GM19035 (cell line): ENCODE data around the gene HMGB4.

ENCODE experiments used
- ATAC-seq: cut with Tn5 transposase; IDR thresholded peaks from one replicate; pipeline ENCODE4 v1.9.1; 2021; ENCODE audit not compliant: unreplicated experiment

HMGB4 gene

GRCh38 chr1:33863779-33864178 is at the start of gene HMGB4:
HMGB4 (plus strand) TSS chr1:33864079; CDS start chr1:33864192, 113 bp downstream.
- no peak for ATAC-seq

GRCh38 chr1:33814166-33814565 is 49.7 kb upstream of the HMGB4 start:
- no peak for ATAC-seq

- no peak for ATAC-seq
Measured at GRCh38 chr1:33815061-33815460, 48.8 kb upstream of the HMGB4 start.

- no peak for ATAC-seq
Measured at GRCh38 chr1:33818071-33818470, 45.8 kb upstream of the HMGB4 start.

- no peak for ATAC-seq
Measured at GRCh38 chr1:33819290-33819912, 44.5 kb upstream of the HMGB4 start.

- no peak for ATAC-seq
Measured at GRCh38 chr1:33819913-33820311, 44.0 kb upstream of the HMGB4 start.

GRCh38 chr1:33820804-33821203 is 43.1 kb upstream of the HMGB4 start:
- no peak for ATAC-seq

GRCh38 chr1:33821291-33821690 is 42.6 kb upstream of the HMGB4 start:
- no peak for ATAC-seq

GRCh38 chr1:33822396-33822795 is 41.5 kb upstream of the HMGB4 start:
- no peak for ATAC-seq

GRCh38 chr1:33823401-33823800 is 40.5 kb upstream of the HMGB4 start:
- ATAC-seq, result no peak

GRCh38 chr1:33823830-33824229 is 40.0 kb upstream of the HMGB4 start:
- no peak for ATAC-seq

GRCh38 chr1:33824321-33824720 is 39.6 kb upstream of the HMGB4 start:
- no peak for ATAC-seq

- ATAC-seq, result no peak
Measured at GRCh38 chr1:33824971-33825370, 38.9 kb upstream of the HMGB4 start.

- no peak for ATAC-seq
Measured at GRCh38 chr1:33825506-33825905, 38.4 kb upstream of the HMGB4 start.

GRCh38 chr1:33826311-33826710 is 37.6 kb upstream of the HMGB4 start:
- ATAC-seq, result no peak

GRCh38 chr1:33826711-33827110 is 37.2 kb upstream of the HMGB4 start:
- ATAC-seq, result no peak

- ATAC-seq, result no peak
Measured at GRCh38 chr1:33828059-33828458, 35.8 kb upstream of the HMGB4 start.

- ATAC-seq, result no peak
Measured at GRCh38 chr1:33828654-33829053, 35.2 kb upstream of the HMGB4 start.

GRCh38 chr1:33836911-33837310 is 27.0 kb upstream of the HMGB4 start:
- ATAC-seq, result no peak

- ATAC-seq, result no peak
Measured at GRCh38 chr1:33837635-33838034, 26.2 kb upstream of the HMGB4 start.

GRCh38 chr1:33841494-33841893 is 22.4 kb upstream of the HMGB4 start:
- ATAC-seq, result no peak

GRCh38 chr1:33842348-33842747 is 21.5 kb upstream of the HMGB4 start:
- ATAC-seq, result no peak

- no peak for ATAC-seq
Measured at GRCh38 chr1:33844166-33844565, 19.7 kb upstream of the HMGB4 start.
